ENCODE results near the gene DDA1. TPM values are rescaled to one million over a fixed set of nuclear protein-coding genes. Genes with fewer than 3 reads are reported as not detected.

Gene DDA1
- total and polyA plus RNA-seq, 9 of the 15 experiments (the other 6 are each of a cell fraction or from before 2014, with no cell fraction given), result 1.4 to 83.8 (median 33.8) TPM

DNA sequence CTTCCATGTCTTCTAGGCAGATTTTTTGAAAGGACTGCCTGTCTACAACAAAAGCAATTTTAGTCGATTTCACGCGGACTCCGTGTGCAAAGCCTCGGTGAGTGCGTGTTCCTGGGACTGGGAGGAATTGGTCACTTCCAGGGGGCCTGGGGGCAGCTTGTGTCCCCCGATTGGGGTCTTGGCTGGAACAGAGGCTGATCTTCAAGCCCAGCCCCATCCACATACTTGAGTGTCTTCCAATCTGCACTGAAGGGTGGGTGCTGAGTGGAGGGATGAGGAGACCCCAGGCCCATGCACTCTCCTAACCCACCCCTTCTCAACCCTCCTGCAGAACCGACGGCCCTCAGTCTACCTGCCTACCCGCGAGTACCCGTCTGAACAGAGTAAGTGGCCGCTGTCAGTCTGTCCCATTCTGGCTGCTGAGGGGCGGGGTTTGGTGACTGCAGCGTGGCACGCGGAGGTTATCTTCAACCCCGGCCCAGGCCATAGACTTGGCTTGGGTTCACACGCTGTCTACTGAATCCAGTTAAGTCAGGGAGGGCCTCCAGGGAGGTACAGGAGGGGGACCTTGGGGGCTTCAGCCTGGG, 4.7 kb downstream of the DDA1 start:
- H3K4me2 ChIP-seq (ENCODE audit: insufficient read depth, low read length), result no peak overlapping the region
- no peaks in the 10 kb centered on the region for H3K27me3 ChIP-seq (ENCODE audit: control insufficient read depth in 2 of 2, insufficient read depth in 2 of 2, low read length in 2 of 2)
- no peaks in the 10 kb centered on the region for H3K9me3 ChIP-seq (replicated peaks; ENCODE audit: control insufficient read depth, insufficient read depth, low read depth, low read length)
- intact Hi-C loops (cut with micrococcal nuclease), result no loop called here
- no peaks in the 10 kb centered on the region for H3K9me1 ChIP-seq (ENCODE audit: control insufficient read depth, insufficient read depth, low read length)
- H2AFZ ChIP-seq (ENCODE audit: low read depth, low read length), result no peak overlapping the region
- no peak for DNase-seq (ENCODE audit: extremely low read depth in 1 of 4, low spot score in 3 of 4)
- H3K4me1 ChIP-seq (replicated peaks in 1 of 2; ENCODE audit: control insufficient read depth in 2 of 2, insufficient read depth in 2 of 2, low read length in 2 of 2), result peaks cover 12 to 40% of the 10 kb centered on the region in 2 experiments; a peak in 4 of 5 replicates
- no peak for ATAC-seq
- TF ChIP-seq RBM15 (IDR thresholded peaks at IDR 0.05; ENCODE audit: insufficient read depth, low read length) (no peak), RUNX1 (IDR thresholded peaks at IDR 0.05; ENCODE audit: low read depth) (no peak), RBFOX2 (IDR thresholded peaks at IDR 0.05; ENCODE audit: low read depth, low read length) (peak; percentile 37)
- TF ChIP-seq, protein P1, sequence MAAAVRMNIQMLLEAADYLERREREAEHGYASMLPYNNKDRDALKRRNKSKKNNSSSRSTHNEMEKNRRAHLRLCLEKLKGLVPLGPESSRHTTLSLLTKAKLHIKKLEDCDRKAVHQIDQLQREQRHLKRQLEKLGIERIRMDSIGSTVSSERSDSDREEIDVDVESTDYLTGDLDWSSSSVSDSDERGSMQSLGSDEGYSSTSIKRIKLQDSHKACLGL (CRISPR knock-in tag; IDR thresholded peaks at IDR 0.05; ENCODE audit: borderline replicate concordance, poor library complexity, severe bottlenecking), result no peak
- TF ChIP-seq, protein P2, sequence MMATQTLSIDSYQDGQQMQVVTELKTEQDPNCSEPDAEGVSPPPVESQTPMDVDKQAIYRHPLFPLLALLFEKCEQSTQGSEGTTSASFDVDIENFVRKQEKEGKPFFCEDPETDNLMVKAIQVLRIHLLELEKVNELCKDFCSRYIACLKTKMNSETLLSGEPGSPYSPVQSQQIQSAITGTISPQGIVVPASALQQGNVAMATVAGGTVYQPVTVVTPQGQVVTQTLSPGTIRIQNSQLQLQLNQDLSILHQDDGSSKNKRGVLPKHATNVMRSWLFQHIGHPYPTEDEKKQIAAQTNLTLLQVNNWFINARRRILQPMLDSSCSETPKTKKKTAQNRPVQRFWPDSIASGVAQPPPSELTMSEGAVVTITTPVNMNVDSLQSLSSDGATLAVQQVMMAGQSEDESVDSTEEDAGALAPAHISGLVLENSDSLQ (IDR thresholded peaks at IDR 0.05), result no peak
- 0 out of 2 replicates have a peak, but pooled peaks cover 5% of the 10 kb centered on the region for H4K20me1 ChIP-seq (replicated peaks; ENCODE audit: control insufficient read depth, insufficient read depth, low read length)
- ChIA-PET CTCF (ENCODE audit: low intra/inter-chr PET ratio) (no interaction called here), POLR2A (interaction anchor here (0.5 kb wide), 1 partner anchor 273 kb away, joined by 4 read pairs; no protein-coding TSS in a partner anchor)
- H3K4me3 ChIP-seq, result no peak overlapping the region
- H3K36me3 ChIP-seq (ENCODE audit: control insufficient read depth, insufficient read depth, low read length), result peaks cover 57% of the 10 kb centered on the region; the same call in 2 of the 3 replicates
- H3K9ac ChIP-seq (ENCODE audit: insufficient read depth in 1 of 2, low read depth in 2 of 2, low read length in 2 of 2), result 0 out of 4 replicates have a peak overlapping the region, but pooled peaks of 1 of the 2 experiments have one; percentile 42
- in situ Hi-C loops (cut with MboI), result no loop called here
- H3K79me2 ChIP-seq (ENCODE audit: control insufficient read depth, insufficient read depth, low read length), result peaks cover 37% of the 10 kb centered on the region
- 86% methylated on average over 19 of the region's 19 CpGs for WGBS (ENCODE audit: insufficient coverage, low coverage, missing lambda C conversion rate)
- BruUV-seq (replicated peaks), result no TSS peak
- H3K27ac ChIP-seq (ENCODE audit: extremely low read depth, low read depth, low read length), result no peak overlapping the region; the same call in 2 of the 3 replicates
- no peak for FAIRE-seq

Measured in K562 (cell line).